A549 (cell line): Measurements from ENCODE around the gene PREPL. TPM values are rescaled to one million over a fixed set of nuclear protein-coding genes. Genes with fewer than 3 reads are reported as not detected.

Experiments used
- ATAC-seq, 2 experiments: fragments of 200-7000 bp in 1 of 2; fragments of >200 bp in 1 of 2; cut with Nextera tagmentation in 1 of 2; cut with Tn5 transposase in 1 of 2; 3 replicates each; pipeline versions ENCODE4 v1.8.0 to v1.9.1; 2018 to 2020; ENCODE audit warnings: mild to moderate bottlenecking in 1 of 2, moderate library complexity in 1 of 2
- CTCF ChIA-PET: fragments of 300-600 bp; sonication (Branson Sonifier 250); formaldehyde crosslinking; extraction: SDS; loops from one replicate; lab custom pipeline; 2021; ENCODE audit warnings: antibody characterized with exemption, inconsistent platforms; lab: Yijun Ruan, JAX
- POLR2A ChIA-PET: fragments of 350-600 bp; formaldehyde crosslinking; extraction: SDS; loops from one replicate; lab custom pipeline; 2021; ENCODE audit warnings: antibody characterized with exemption, inconsistent platforms; lab: Yijun Ruan, JAX
- DNase-seq, 2 experiments: peaks; one replicate each; pipeline versions ENCODE4 v3.0.0 to v3.0.0-alpha.2; 2011 to 2016; ENCODE audit warnings: low read depth in 1 of 2, low spot score in 1 of 2
- FAIRE-seq: peaks from 2 replicates; lab custom pipeline; 2011; peaks lifted over from hg19 to GRCh38; lab: Jason Lieb, UNC
- H3K27ac ChIP-seq, 2 experiments: fragments of >200 bp; sonication (Bioruptor Twin); formaldehyde crosslinking; 3 replicates each; pipeline ENCODE4 v1.5.1; 2016 to 2017
- H3K4me1 ChIP-seq: fragments of >200 bp; sonication (Bioruptor Twin); formaldehyde crosslinking; 3 replicates; pipeline ENCODE4 v1.6.1; 2016
- H3K4me2 ChIP-seq: fragments of >200 bp; sonication (Bioruptor Twin); formaldehyde crosslinking; 3 replicates; pipeline ENCODE4 v1.6.1; 2016
- H3K4me3 ChIP-seq: fragments of >200 bp; sonication (Bioruptor Twin); formaldehyde crosslinking; 3 replicates; pipeline ENCODE4 v1.5.1; 2016
- H3K9me3 ChIP-seq: fragments of >200 bp; sonication (Bioruptor Twin); formaldehyde crosslinking; 3 replicates; pipeline ENCODE4 v1.6.1; 2016
- CBX8 ChIP-seq: fragments of 200-600 bp; sonication (generic); IDR thresholded peaks from 2 replicates; pipeline ENCODE4 v1.6.1; 2016
- CHD2 ChIP-seq: fragments of 150-350 bp; IDR thresholded peaks from 2 replicates; pipeline ENCODE4 v1.6.1; 2014; ENCODE audit warnings: low read length; ENCODE audit not compliant: partially characterized antibody
- CHD4 ChIP-seq: fragments of 200-600 bp; sonication (generic); IDR thresholded peaks from 2 replicates; pipeline ENCODE4 v1.6.1; 2016; ENCODE audit warnings: antibody characterized with exemption, mild to moderate bottlenecking, borderline replicate concordance
- EHF ChIP-seq: fragments of 250-450 bp; sonication (Bioruptor Pico); IDR thresholded peaks from 2 replicates; pipeline ENCODE4 v1.5.0; 2020; ENCODE audit warnings: mild to moderate bottlenecking
- FOSL2 ChIP-seq, 2 experiments: fragments of 450-650 bp in 1 of 2; fragments of >200 bp in 1 of 2; sonication (Bioruptor Twin) in 1 of 2; formaldehyde crosslinking; IDR thresholded peaks; 2 replicates each; pipeline versions ENCODE4 v1.5.0 to v1.6.1; 2016 to 2020; ENCODE audit warnings: mild to moderate bottlenecking in 1 of 2, moderate library complexity in 1 of 2
- FOXS1 ChIP-seq: fragments of 250-450 bp; sonication (Bioruptor Pico); IDR thresholded peaks from 2 replicates; pipeline ENCODE4 v1.5.0; 2020; ENCODE audit warnings: mild to moderate bottlenecking, moderate library complexity
- HOXA7 ChIP-seq: fragments of 250-450 bp; sonication (Bioruptor Pico); IDR thresholded peaks from 2 replicates; pipeline ENCODE4 v1.5.0; 2020; ENCODE audit warnings: mild to moderate bottlenecking, moderate library complexity
- HOXB13 ChIP-seq: fragments of 250-450 bp; sonication (Bioruptor Pico); IDR thresholded peaks from 2 replicates; pipeline ENCODE4 v1.5.0; 2020; ENCODE audit warnings: low read depth, mild to moderate bottlenecking, moderate library complexity
- JUN ChIP-seq, 2 experiments: fragments of >200 bp; sonication (Bioruptor Twin); formaldehyde crosslinking; IDR thresholded peaks; 2 replicates in 1 of 2; 3 replicates in 1 of 2; pipeline ENCODE4 v1.6.1; 2016 to 2017
- KDM5A ChIP-seq: fragments of 200-600 bp; sonication (generic); IDR thresholded peaks from 2 replicates; pipeline ENCODE4 v1.6.1; 2016; ENCODE audit warnings: antibody characterized with exemption, mild to moderate bottlenecking
- MAFK ChIP-seq: fragments of 450-650 bp; IDR thresholded peaks from 2 replicates; pipeline ENCODE4 v1.6.1; 2014; ENCODE audit not compliant: partially characterized antibody
- POLR2AphosphoS2 ChIP-seq: conservative IDR thresholded peaks from 2 replicates; pipeline ENCODE4 v1.6.1; 2012; ENCODE audit warnings: low read length, improper control_type of control experiment, inconsistent platforms
- RNF2 ChIP-seq: fragments of 200-600 bp; sonication (generic); IDR thresholded peaks from 2 replicates; pipeline ENCODE4 v1.6.1; 2016; ENCODE audit warnings: low read depth, mild to moderate bottlenecking, antibody characterized with exemption, moderate library complexity, borderline replicate concordance
- ZFP36 ChIP-seq: fragments of 450-650 bp; IDR thresholded peaks from 2 replicates; pipeline ENCODE4 v1.6.1; 2014; ENCODE audit warnings: borderline replicate concordance; ENCODE audit not compliant: partially characterized antibody
- WGBS: methylation state at CpG from one replicate; pipeline ENCODE4 v1.1.6; 2017; ENCODE audit errors: missing lambda C conversion rate; 5-methylcytosine and 5-hydroxymethylcytosine counted together
- polyA plus RNA-seq, 4 experiments: library from polyadenylated mRNA; depleted of rRNA in 3 of 4; stranded (reverse); fragments of >200 nt; fragmentation: RNase III in 1 of 4; extraction: RNeasy Plus Mini Kit Qiagen cat#74134 plus additional on column Dnase treatment in 1 of 4; gene quantifications; 2 replicates in 3 of 4; 3 replicates in 1 of 4; pipeline ENCODE4 v1.2.3, GENCODE V29; 2011 to 2017
- TF ChIP-seq, protein P1 (sequence below): IDR thresholded peaks from 2 replicates; pipeline ENCODE4 v1.6.1; 2012
- TF ChIP-seq, protein P2 (sequence below): fragments of 450-650 bp; IDR thresholded peaks from 2 replicates; pipeline ENCODE4 v1.6.1; 2014; ENCODE audit warnings: antibody characterized with exemption
- TF ChIP-seq, protein P3 (sequence below): fragments of >200 bp; sonication (Bioruptor Twin); formaldehyde crosslinking; IDR thresholded peaks from 3 replicates; pipeline ENCODE4 v1.5.1; 2016
- TF ChIP-seq, protein P4 (sequence below): fragments of 250-450 bp; sonication (Bioruptor Pico); IDR thresholded peaks from 2 replicates; pipeline ENCODE4 v1.5.0; 2021; ENCODE audit warnings: mild to moderate bottlenecking, moderate library complexity, borderline replicate concordance

PREPL gene
- polyA plus RNA-seq, 2 of the 4 experiments (the other 2 are of a cell fraction) = 28.7 to 92.7 TPM

DNA sequence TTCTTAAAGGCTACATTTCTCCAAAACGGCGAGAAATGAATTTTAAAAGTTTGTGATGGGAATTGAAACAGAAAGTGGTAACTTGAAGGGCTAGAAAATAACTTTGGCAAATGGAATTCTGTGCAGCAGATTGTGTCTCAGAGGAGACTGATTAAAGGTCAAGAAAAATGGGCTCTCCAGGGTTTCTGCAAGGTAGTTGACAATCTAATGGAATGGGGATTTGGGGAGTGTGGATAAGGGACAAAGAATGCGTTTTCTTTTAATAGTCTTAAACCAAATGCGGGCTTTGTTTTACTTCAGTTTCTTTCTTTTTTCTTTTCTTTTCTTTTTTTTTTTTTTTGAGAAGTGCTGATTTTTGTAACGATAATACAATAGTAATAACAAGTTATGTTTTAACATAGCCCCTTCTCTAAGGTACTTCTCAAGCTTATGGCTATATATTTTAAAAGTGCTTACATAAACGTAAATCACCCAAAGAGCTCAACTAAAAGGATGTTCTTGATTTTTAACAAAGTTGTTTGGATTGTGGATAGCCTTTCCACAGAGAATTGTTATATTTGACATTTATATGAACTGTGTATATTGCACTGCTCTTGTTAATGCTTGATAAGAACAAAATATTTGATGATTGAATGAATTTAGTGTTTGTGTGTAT is 37.1 kb upstream of the PREPL start:
- ATAC-seq (no peak), FAIRE-seq (no peak)

DNA sequence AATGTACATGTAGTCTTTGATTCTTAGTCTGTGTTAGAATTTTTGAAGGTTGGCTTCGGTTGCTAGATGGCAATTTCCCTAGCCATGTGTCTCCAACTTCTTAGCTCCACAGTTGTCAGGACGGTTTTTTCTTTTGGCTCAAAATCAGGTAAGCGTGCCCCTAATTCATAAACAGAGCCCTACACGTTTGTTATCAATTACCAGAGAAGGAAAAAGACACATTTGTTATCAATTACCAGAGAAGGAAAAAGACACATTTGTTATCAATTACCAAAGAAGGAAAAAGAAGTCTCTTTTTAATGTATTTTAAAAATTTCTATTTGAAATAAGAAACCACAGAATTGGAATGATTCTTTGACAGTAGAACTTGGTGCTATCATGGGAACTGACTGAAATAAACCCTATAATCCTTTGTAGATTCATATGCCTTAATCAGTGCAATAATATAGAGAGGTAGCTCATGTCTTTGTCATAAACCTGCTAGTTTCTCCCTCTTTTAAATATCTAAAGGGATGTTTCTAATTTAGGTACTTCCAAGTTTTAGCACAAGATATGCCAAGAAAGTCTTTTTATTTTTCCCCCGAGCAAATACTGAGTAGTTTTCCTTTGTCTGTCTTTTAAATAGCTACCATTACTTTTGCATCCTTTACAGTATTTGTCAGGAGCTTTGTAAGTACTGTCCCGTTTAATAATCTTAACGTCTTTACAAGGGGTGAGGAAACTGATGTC is 36.3 kb upstream of the PREPL start:
- H3K9me3 ChIP-seq = no peaks in the 10 kb centered on the region
- ChIA-PET CTCF (interaction anchor here (1.1 to 13.1 kb wide), 5 partner anchors 9 to 561 kb away, joined by 3 to 184 read pairs (median 4); no protein-coding TSS in a partner anchor), POLR2A (no interaction called here)
- H3K4me2 ChIP-seq = no peak overlapping the region
- DNase-seq = no peak
- FAIRE-seq = no peak
- ATAC-seq = no peak
- no peak overlapping the region for H3K27ac ChIP-seq
- WGBS = 66% methylated on average over 7 of the region's 7 CpGs
- no peak overlapping the region for H3K4me3 ChIP-seq
- no peaks in the 10 kb centered on the region for H3K4me1 ChIP-seq
- no peak for TF ChIP-seq JUN (IDR thresholded peaks at IDR 0.05)
- no peak for TF ChIP-seq HOXA7
- no peak for TF ChIP-seq FOXS1
- TF ChIP-seq, protein P1, sequence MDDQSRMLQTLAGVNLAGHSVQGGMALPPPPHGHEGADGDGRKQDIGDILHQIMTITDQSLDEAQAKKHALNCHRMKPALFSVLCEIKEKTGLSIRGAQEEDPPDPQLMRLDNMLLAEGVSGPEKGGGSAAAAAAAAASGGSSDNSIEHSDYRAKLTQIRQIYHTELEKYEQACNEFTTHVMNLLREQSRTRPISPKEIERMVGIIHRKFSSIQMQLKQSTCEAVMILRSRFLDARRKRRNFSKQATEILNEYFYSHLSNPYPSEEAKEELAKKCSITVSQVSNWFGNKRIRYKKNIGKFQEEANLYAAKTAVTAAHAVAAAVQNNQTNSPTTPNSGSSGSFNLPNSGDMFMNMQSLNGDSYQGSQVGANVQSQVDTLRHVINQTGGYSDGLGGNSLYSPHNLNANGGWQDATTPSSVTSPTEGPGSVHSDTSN = no peak
- no peak for TF ChIP-seq ZFP36
- no peak for TF ChIP-seq EHF
- TF ChIP-seq, protein P2, sequence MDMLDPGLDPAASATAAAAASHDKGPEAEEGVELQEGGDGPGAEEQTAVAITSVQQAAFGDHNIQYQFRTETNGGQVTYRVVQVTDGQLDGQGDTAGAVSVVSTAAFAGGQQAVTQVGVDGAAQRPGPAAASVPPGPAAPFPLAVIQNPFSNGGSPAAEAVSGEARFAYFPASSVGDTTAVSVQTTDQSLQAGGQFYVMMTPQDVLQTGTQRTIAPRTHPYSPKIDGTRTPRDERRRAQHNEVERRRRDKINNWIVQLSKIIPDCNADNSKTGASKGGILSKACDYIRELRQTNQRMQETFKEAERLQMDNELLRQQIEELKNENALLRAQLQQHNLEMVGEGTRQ = no peak
- TF ChIP-seq, protein P3, sequence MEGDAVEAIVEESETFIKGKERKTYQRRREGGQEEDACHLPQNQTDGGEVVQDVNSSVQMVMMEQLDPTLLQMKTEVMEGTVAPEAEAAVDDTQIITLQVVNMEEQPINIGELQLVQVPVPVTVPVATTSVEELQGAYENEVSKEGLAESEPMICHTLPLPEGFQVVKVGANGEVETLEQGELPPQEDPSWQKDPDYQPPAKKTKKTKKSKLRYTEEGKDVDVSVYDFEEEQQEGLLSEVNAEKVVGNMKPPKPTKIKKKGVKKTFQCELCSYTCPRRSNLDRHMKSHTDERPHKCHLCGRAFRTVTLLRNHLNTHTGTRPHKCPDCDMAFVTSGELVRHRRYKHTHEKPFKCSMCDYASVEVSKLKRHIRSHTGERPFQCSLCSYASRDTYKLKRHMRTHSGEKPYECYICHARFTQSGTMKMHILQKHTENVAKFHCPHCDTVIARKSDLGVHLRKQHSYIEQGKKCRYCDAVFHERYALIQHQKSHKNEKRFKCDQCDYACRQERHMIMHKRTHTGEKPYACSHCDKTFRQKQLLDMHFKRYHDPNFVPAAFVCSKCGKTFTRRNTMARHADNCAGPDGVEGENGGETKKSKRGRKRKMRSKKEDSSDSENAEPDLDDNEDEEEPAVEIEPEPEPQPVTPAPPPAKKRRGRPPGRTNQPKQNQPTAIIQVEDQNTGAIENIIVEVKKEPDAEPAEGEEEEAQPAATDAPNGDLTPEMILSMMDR = no peak
- no peak for TF ChIP-seq CHD4
- no peak for TF ChIP-seq CHD2
- TF ChIP-seq FOSL2 (IDR thresholded peaks at IDR 0.05) = no peak
- TF ChIP-seq FOSL2 (CRISPR knock-in tag; IDR thresholded peaks at IDR 0.05) = no peak
- no peak for TF ChIP-seq RNF2
- TF ChIP-seq CBX8 = no peak
- no peak for TF ChIP-seq POLR2AphosphoS2
- TF ChIP-seq, protein P4, sequence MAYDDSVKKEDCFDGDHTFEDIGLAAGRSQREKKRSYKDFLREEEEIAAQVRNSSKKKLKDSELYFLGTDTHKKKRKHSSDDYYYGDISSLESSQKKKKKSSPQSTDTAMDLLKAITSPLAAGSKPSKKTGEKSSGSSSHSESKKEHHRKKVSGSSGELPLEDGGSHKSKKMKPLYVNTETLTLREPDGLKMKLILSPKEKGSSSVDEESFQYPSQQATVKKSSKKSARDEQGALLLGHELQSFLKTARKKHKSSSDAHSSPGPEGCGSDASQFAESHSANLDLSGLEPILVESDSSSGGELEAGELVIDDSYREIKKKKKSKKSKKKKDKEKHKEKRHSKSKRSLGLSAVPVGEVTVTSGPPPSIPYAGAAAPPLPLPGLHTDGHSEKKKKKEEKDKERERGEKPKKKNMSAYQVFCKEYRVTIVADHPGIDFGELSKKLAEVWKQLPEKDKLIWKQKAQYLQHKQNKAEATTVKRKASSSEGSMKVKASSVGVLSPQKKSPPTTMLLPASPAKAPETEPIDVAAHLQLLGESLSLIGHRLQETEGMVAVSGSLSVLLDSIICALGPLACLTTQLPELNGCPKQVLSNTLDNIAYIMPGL (CRISPR knock-in tag) = no peak
- TF ChIP-seq KDM5A = no peak

More for the DNA sequence above, 37.1 kb upstream of the PREPL start:
- no peak overlapping the region for H3K4me3 ChIP-seq
- H3K4me1 ChIP-seq = no peaks in the 10 kb centered on the region
- ChIA-PET CTCF (interaction anchor here (0.6 to 13.1 kb wide), 5 partner anchors 12 to 560 kb away, joined by 3 to 184 read pairs (median 3); no protein-coding TSS in a partner anchor), POLR2A (no interaction called here)
- no peak for DNase-seq
- no peak overlapping the region for H3K27ac ChIP-seq
- TF ChIP-seq MAFK = peak; percentile 74
- no peak for TF ChIP-seq HOXB13 (CRISPR knock-in tag)
- TF ChIP-seq FOSL2 (IDR thresholded peaks at IDR 0.05) = no peak
- TF ChIP-seq FOSL2 (CRISPR knock-in tag; IDR thresholded peaks at IDR 0.05) = no peak
- no peak overlapping the region for H3K4me2 ChIP-seq
- 88% methylated on average over 6 of the region's 6 CpGs for WGBS
- no peaks in the 10 kb centered on the region for H3K9me3 ChIP-seq
